ENCODE data around the gene CD72. TPM values are rescaled to one million over a fixed set of nuclear protein-coding genes. Genes with fewer than 3 reads are reported as not detected.

Gene CD72
- total RNA-seq, 1 donor: 2.9 TPM

DNA sequence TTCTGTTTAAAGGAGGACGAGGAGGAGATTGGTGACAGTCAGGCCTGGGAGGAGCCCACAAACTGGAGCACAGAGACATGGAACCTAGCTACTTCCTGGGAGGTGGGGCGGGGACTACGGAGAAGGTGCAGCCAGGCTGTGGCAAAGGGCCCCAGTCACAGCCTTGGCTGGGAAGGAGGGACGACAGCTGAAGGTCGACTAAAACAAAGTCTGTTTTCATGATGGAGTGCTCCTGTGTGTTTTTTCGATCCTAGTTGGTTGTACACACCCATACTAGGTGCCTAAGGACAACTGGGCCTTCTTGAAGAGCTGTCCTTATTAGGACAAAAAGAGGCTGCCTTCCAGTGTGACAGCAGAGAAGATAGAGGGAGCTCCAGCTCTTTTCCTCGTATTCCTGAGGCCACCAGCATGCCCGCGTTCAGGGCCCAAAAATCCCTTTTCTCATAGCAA, 42.8 kb upstream of the CD72 start:
- H3K27ac ChIP-seq (ENCODE audit: low read depth, low read length): peak overlapping the region; percentile 100

GRCh38 chr9:35659340-35659739, 41.1 kb upstream of the CD72 start:
- H4K20me1 ChIP-seq (ENCODE audit: insufficient read depth, low read length): no peaks in the 10 kb centered on the region
- H2AFZ ChIP-seq (ENCODE audit: low read length): no peak overlapping the region
- H3K79me2 ChIP-seq (ENCODE audit: insufficient read depth, low read length): peaks cover 10% of the 10 kb centered on the region
- peak overlapping the region; percentile 100 for H3K27ac ChIP-seq (ENCODE audit: low read depth, low read length)
- peak overlapping the region; percentile 84 for H3K4me3 ChIP-seq (ENCODE audit: insufficient read depth, low read length)
- no peak for DNase-seq (ENCODE audit: insufficient read length, low spot score, missing footprints)
- TF ChIP-seq CTCF (IDR thresholded peaks at IDR 0.05; ENCODE audit: extremely low read depth, low read depth, low read length): no peak
- peaks cover 22% of the 10 kb centered on the region for H3K36me3 ChIP-seq (ENCODE audit: insufficient read depth, low read length)
- peaks cover 25% of the 10 kb centered on the region for H3K4me1 ChIP-seq (ENCODE audit: insufficient read depth, low read length)
- no peaks in the 10 kb centered on the region for H3K27me3 ChIP-seq (ENCODE audit: insufficient read depth, low read length)
- H3K4me2 ChIP-seq (ENCODE audit: insufficient read depth, low read length): peak overlapping the region; percentile 92
- no peaks in the 10 kb centered on the region for H3K9me3 ChIP-seq (ENCODE audit: low read depth, low read length)

More for the DNA sequence above, 42.8 kb upstream of the CD72 start:
- no peak overlapping the region for H3K4me2 ChIP-seq (ENCODE audit: insufficient read depth, low read length)
- H3K79me2 ChIP-seq (ENCODE audit: insufficient read depth, low read length): peaks cover 10% of the 10 kb centered on the region
- no peaks in the 10 kb centered on the region for H3K9me3 ChIP-seq (ENCODE audit: low read depth, low read length)
- H3K4me1 ChIP-seq (ENCODE audit: insufficient read depth, low read length): peaks cover 34% of the 10 kb centered on the region
- no peak overlapping the region for H2AFZ ChIP-seq (ENCODE audit: low read length)
- no peak for DNase-seq (ENCODE audit: insufficient read length, low spot score, missing footprints)
- H3K27me3 ChIP-seq (ENCODE audit: insufficient read depth, low read length): no peaks in the 10 kb centered on the region
- H4K20me1 ChIP-seq (ENCODE audit: insufficient read depth, low read length): no peaks in the 10 kb centered on the region
- no peak overlapping the region for H3K4me3 ChIP-seq (ENCODE audit: insufficient read depth, low read length)
- peaks cover 22% of the 10 kb centered on the region for H3K36me3 ChIP-seq (ENCODE audit: insufficient read depth, low read length)
- peak; percentile 52 for TF ChIP-seq CTCF (IDR thresholded peaks at IDR 0.05; ENCODE audit: extremely low read depth, low read depth, low read length)

- Histone ChIP-seq H2AFZ (ENCODE audit: low read length) (peak overlapping the region; percentile 71), H3K9me3 (ENCODE audit: low read depth, low read length) (no peaks in the 10 kb centered on the region), H4K20me1 (ENCODE audit: insufficient read depth, low read length) (no peaks in the 10 kb centered on the region), H3K4me2 (ENCODE audit: insufficient read depth, low read length) (peak overlapping the region; percentile 92), H3K4me3 (ENCODE audit: insufficient read depth, low read length) (peak overlapping the region; percentile 84), H3K4me1 (ENCODE audit: insufficient read depth, low read length) (peaks cover 20% of the 10 kb centered on the region), H3K27ac (ENCODE audit: low read depth, low read length) (peak overlapping the region; percentile 100), H3K79me2 (ENCODE audit: insufficient read depth, low read length) (peaks cover 10% of the 10 kb centered on the region), H3K27me3 (ENCODE audit: insufficient read depth, low read length) (no peaks in the 10 kb centered on the region), H3K36me3 (ENCODE audit: insufficient read depth, low read length) (peaks cover 22% of the 10 kb centered on the region)
- TF ChIP-seq CTCF (IDR thresholded peaks at IDR 0.05; ENCODE audit: extremely low read depth, low read depth, low read length): no peak
- DNase-seq (ENCODE audit: insufficient read length, low spot score, missing footprints): peak; percentile 91
These were observed 40.7 kb upstream of the CD72 start for GRCh38 chr9:35658968-35659220.

- H3K9me3 ChIP-seq (ENCODE audit: low read depth, low read length): no peaks in the 10 kb centered on the region
- DNase-seq (ENCODE audit: insufficient read length, low spot score, missing footprints): peak; percentile 96
- H3K4me2 ChIP-seq (ENCODE audit: insufficient read depth, low read length): peak within 1 kb of the TSS; percentile 92
- no peaks in the 10 kb centered on the region for H4K20me1 ChIP-seq (ENCODE audit: insufficient read depth, low read length)
- H3K4me3 ChIP-seq (ENCODE audit: insufficient read depth, low read length): peak within 1 kb of the TSS; percentile 84
- peak within 1 kb of the TSS; percentile 100 for H3K27ac ChIP-seq (ENCODE audit: low read depth, low read length)
- peaks cover 19% of the 10 kb centered on the region for H3K4me1 ChIP-seq (ENCODE audit: insufficient read depth, low read length)
- peak; percentile 42 for TF ChIP-seq CTCF (IDR thresholded peaks at IDR 0.05; ENCODE audit: extremely low read depth, low read depth, low read length)
- peaks cover 10% of the 10 kb centered on the region for H3K79me2 ChIP-seq (ENCODE audit: insufficient read depth, low read length)
- H2AFZ ChIP-seq (ENCODE audit: low read length): peak within 1 kb of the TSS; percentile 79
- H3K36me3 ChIP-seq (ENCODE audit: insufficient read depth, low read length): peaks cover 22% of the 10 kb centered on the region
- H3K27me3 ChIP-seq (ENCODE audit: insufficient read depth, low read length): no peaks in the 10 kb centered on the region
These were observed 40.1 kb upstream of the CD72 start, which contains the start of gene CCDC107 for GRCh38 chr9:35658137-35658967. Gene CCDC107, plus strand, starts transcription at chr9:35658292. Its CDS starts 88 bp downstream, at chr9:35658380.

All from osteoblast (primary cell).